GM21576 (cell line): ENCODE data around the gene HLA-DOA.

Experiments
- ATAC-seq: cut with Tn5 transposase; IDR thresholded peaks from one replicate; pipeline ENCODE4 v1.9.1; 2021; ENCODE audit warnings: mild to moderate bottlenecking, moderate library complexity; ENCODE audit not compliant: unreplicated experiment

Gene HLA-DOA

DNA sequence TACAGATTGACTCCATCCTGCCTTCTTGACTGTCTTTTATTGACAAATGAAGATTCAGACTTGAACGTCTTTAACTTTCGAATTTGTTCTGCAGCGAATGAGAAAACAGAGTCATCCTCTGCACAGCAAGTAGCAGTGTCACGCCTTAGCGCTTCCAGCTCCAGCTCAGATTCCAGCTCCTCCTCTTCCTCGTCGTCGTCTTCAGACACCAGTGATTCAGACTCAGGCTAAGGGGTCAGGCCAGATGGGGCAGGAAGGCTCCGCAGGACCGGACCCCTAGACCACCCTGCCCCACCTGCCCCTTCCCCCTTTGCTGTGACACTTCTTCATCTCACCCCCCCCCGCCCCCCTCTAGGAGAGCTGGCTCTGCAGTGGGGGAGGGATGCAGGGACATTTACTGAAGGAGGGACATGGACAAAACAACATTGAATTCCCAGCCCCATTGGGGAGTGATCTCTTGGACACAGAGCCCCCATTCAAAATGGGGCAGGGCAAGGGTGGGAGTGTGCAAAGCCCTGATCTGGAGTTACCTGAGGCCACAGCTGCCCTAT is 28.8 kb downstream of the HLA-DOA start:
- ATAC-seq: no peak

DNA sequence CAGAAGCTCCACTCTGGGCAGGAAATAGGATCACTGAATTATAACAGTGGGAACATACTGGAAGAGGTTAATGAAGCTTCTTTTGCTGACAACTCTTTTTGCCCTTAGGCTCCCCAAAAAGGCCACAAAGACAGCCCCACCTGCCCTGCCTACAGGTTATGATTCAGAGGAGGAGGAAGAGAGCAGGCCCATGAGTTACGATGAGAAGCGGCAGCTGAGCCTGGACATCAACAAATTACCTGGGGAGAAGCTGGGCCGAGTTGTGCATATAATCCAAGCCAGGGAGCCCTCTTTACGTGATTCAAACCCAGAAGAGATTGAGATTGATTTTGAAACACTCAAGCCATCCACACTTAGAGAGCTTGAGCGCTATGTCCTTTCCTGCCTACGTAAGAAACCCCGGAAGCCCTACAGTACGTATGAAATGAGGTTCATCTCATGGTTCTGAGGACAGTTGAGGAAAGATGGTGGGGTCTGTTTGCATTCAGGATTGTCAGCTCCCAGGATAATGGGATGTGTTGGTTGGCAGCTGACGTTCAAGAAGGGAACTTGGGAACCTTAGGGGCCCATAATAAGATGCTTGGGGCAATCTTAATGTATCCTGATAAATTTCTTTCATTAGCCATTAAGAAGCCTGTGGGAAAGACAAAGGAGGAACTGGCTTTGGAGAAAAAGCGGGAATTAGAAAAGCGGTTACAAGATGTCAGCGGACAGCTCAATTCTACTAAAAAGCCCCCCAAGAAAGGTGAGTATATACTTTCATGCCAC is 29.5 kb downstream of the HLA-DOA start:
- no peak for ATAC-seq

DNA sequence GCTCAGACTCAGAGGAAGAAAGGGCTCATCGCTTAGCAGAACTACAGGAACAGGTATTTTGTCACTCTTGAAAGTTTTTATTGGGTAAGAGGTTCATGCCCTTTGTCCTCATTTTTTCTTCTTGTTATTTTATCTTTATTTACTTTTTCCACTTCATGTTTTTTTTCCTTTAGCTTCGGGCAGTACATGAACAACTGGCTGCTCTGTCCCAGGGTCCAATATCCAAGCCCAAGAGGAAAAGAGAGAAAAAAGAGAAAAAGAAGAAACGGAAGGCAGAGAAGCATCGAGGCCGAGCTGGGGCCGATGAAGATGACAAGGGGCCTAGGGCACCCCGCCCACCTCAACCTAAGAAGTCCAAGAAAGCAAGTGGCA is 31.5 kb downstream of the HLA-DOA start:
- ATAC-seq: no peak

DNA sequence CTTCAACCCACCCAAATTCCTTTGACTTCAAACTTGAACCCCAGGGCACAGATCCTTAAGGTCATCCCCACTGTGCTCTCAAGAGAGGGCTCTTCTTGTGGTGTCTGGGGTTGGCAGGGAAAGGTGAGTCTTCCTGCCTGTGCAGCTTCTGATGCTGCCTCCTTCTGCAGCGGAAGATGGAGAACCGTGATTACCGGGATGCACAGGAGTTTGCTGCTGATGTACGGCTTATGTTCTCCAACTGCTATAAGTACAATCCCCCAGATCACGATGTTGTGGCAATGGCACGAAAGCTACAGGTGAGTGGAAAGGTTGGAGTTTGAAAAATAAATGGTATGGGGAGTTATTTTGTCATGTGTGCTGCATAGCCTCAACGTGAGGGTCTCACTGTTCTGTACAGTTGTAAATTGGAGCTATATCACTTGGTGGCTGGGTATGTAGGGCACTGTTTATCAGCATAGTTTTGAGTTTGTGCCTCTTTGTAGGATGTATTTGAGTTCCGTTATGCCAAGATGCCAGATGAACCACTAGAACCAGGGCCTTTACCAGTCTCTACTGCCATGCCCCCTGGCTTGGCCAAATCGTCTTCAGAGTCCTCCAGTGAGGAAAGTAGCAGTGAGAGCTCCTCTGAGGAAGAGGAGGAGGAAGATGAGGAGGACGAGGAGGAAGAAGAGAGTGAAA is 32.0 kb downstream of the HLA-DOA start:
- ATAC-seq: no peak

DNA sequence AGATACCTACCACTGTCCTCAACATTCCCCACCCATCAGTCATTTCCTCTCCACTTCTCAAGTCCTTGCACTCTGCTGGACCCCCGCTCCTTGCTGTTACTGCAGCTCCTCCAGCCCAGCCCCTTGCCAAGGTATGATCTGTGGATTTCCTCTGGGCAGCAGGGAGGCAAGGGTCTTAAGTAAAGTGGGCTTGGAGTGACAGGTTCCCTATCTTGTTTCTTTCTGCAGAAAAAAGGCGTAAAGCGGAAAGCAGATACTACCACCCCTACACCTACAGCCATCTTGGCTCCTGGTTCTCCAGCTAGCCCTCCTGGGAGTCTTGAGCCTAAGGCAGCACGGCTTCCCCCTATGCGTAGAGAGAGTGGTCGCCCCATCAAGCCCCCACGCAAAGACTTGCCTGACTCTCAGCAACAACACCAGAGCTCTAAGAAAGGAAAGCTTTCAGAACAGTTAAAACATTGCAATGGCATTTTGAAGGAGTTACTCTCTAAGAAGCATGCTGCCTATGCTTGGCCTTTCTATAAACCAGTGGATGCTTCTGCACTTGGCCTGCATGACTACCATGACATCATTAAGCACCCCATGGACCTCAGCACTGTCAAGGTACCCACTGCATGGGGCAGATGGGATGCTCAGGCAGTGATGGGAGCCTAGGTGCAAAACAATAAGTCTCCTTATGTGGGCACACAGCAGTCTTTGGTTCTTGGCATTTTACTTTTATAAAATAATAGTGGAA is 32.9 kb downstream of the HLA-DOA start:
- ATAC-seq: no peak

DNA sequence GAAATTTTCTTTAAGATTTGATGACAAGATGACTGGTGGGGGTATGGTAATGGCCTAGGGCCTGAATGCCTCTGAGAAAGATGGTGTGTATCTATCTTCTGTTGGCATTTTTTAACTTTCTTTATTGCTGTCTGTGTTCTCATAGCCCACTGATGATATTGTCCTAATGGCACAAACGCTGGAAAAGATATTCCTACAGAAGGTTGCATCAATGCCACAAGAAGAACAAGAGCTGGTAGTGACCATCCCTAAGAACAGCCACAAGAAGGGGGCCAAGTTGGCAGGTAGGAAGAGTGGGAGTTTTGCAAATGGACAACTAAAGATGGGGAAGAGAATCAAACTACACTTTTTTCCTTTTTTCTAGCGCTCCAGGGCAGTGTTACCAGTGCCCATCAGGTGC is 33.5 kb downstream of the HLA-DOA start:
- ATAC-seq: no peak

DNA sequence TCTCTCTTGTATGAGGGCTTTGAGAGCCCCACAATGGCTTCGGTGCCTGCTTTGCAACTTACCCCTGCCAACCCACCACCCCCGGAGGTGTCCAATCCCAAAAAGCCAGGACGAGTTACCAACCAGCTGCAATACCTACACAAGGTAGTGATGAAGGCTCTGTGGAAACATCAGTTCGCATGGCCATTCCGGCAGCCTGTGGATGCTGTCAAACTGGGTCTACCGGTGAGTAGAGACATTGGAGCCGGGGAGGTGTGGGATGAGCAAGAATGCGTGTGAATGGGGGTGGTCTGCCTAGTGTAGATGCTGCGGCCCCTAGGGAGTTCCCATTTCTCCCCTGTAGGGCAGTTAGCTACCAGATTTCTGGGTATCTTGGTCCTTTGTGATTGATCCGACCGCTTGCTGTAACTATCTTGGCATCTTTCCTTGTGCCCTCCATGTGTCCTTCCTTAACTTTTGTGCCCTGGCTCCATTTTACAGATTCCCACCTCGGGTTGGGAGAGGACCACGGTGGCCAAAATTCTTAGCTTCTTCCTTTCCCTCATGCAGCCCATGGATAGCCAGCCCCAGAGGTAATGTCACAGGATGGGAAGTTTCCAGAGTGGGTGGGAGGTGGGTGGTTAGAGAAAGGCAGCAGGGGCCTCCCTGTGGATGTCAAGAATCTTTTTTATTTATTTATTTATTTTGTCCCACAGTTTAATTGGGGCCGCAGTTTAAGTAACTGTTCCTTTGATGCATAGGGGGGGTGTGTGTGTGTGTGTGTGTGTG is 34.7 kb downstream of the HLA-DOA start:
- no peak for ATAC-seq

DNA sequence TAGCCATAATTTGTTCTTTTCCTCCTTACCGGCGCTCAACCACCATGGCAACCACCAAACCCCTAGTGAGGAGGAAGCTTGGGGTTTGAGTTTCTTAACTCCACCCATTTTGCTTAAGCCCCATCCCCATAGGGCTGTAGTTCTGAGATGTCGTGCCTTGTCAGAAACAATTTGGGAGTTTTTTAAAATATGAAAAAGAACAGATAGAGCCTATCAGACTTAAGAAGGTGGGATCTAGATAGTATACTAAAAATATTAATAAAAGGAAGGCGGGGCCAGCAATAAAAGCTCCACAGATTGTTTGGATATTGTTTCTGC is 35.4 kb downstream of the HLA-DOA start:
- no peak for ATAC-seq

DNA sequence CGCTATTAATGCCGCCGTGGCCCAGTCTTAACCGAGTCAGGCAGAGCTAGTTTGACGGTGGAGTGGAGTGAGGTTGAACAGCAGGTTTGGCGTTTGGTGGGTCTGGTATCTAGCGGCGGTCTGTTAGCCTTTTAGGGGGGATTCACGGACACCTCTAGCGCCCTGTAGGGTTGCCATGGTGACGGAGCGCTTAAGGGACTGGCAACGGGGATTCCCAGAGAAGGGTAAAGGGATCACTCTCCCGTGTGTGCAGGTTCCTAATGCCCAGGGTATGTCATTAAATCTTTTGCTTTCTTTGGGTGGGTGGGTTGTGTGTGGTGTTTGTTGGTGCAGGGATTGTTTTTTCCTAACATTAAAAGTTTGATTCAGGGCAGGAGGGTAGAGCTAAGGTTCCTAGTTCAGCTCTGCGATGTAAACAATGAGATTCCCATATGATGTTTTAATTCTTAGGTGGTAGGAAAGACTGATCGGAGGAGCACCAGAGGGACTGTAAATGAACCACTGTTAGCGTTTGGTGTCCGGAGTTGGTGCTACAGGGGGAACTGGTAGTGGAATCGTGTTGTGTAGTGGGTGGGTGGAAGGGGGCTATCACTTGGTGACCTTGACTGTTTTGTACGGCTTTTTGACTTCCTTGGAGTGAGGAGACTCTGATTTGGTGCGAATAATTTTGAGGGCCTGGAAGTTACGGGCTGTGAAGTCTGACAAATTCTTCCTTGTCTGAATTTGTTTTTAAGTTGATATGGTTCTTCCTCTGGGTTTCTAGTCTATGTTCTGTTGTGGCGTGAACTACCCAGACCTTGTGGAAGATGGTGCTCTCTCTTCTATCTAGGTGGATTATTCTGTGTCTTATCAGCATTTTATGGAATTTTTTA is 36.0 kb downstream of the HLA-DOA start:
- ATAC-seq: no peak

DNA sequence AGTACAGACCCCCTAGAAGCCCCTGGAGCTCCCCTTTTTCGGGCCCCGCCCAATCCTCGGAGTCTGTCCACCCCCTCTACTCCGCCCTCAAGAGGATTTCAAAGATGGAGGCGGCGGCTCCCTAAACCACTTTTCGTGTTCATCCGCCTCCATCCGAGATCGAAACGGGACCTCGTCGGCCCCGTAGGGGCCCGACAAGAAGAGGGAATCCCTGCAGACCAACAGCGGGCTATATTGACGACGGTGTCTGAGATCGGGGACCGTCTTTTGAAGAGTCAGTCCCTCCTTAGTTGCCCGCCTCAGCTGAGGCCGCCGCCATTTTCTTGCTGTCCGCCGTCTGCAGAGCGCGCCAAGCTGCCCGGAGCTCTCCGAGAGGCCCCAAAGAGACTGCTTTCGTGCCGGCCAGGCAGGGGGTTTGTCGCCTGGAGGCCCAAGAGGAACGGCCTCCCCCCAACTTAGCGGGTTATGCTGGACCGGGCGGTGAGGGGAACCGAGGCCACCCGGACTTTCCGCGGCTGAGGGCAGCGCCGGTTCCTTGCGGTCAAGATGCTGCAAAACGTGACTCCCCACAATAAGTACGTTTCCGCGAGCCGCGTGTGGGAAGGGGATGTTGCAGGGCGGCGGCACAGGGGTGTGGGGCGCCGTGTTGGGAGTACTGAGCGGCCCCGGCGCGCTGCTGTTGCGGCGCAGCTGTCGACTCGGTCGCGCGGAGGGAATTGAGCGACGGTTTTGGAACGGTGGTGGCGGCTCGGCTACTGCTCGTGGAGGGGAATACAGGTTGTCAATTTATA is 36.8 kb downstream of the HLA-DOA start:
- no peak for ATAC-seq

DNA sequence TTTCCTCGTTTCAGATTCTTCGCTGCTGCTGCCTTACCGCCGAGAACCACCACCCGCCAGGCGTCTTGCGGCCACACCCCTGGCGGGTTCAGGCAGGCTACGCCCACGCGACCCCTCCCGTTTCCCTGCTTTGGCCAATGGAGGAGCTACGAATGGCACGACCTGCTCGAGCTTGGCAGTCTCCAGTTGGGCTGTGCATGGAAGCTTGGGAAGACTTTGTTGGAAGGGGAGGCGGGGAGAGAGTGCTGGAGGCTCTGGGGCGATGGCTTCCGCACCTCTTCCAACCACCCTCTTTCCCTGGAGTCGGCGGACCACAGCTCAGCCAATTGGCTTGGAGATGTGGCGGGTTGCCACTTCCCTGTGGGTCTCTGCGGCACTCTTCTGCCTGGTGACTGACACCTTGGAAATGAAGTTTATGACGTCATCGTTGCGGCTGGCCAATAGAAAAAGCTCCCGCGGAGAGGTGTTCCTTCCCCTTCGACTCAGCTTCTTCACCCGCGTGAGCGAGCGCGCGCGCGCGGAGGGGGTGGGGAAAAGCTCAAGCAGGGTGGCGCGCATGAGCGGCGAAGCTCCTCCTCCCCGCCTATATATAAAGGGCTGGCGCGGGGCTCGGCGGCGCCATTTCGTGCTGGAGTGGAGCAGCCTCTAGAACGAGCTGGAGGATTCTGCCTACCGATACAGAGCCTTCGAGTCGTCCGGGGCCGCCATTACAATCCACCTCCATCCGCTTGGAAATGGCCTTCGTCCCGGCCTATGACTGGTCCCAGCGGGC is 37.6 kb downstream of the HLA-DOA start:
- peak; percentile 37 for ATAC-seq

DNA sequence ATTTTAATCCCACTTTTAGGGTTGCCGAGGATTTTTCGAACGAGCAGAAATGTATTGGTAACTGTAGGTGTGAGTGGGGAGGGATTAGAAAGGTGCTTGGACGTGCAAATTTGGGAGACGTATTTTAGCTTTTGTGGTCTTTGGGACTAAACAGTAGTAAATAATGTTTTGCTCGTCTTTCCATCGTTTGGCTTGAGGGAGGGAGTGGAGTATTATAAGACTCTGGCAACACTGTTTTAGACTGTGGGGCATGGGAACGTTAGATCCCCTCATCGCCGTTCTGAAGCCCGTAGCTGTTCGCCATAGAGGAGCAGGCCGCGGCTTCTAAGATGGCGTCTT is 38.2 kb downstream of the HLA-DOA start:
- no peak for ATAC-seq

DNA sequence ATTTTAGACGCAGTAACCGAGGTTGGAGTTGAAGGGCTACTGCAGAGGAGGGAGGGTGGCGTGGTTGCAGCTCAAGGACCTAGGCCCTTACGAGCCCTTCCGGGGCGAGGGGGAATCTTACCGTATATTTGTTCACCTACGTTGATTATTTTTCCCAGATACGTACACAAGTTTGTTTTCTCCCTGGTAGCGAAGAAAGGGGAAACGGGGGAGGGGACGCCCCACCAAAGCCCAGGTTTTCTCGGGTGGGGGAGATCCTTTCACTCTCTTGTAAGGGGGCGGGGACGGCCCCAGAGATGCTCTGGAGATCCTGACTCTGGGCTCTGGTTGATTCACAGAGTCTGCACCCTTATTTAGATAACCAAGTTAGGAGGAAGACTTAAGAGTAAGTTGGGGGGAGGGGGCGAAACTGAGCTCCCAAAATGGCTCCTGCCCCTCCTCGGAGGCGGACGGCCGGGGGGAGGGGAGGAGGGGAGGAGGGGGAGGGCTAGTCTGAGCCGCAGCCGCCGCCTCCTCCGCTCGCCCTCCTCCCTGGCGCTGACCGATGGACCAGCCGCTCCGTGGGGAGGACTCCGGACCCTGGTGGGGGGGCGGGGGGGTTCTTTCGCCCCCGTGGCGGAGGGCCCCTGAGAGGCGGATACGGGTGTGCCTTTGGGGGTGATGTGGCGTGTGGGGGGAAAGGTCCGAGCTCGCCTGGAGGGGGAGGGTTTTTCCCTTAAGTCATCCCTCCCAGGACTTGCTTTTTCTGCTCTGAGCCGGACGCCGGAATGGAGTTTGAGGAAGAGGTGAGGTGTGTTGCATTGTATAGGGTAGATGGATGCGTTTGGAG is 38.8 kb downstream of the HLA-DOA start:
- no peak for ATAC-seq

DNA sequence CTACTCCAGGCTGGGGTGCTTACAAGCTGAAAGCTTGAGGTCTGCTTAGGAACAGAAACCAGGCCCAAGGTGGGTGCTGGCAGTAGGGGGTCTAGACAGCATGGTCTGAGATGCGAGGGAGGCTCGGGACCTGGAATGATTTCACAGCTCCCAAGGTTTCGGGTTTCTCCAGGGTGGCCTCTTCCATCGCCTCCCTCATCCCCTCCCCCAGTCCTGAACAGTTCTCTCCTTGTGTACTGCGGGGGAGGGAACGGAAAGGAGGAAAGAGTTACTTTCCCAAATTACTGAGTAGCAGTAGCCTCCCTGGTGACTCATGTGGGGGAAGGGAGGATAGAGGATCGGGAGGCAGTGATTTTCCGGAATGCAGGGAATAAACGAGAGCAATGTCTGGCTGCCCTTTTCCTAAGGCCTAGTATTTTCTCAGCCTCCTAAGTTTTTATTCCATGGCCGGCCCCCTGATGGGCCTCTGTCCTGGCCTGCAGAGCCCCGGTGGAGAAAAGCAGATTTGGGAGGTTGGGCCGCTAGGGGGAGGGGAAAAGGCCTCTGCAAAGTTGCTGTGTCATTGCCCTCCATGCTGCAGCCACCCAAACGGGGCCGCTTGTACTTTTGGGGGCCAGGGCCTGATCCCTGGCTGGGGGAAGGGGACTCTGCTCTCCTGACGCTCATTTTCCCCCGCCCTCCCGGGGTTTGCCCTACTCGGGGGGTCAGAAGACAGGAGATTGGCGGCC is 39.5 kb downstream of the HLA-DOA start:
- ATAC-seq: no peak

DNA sequence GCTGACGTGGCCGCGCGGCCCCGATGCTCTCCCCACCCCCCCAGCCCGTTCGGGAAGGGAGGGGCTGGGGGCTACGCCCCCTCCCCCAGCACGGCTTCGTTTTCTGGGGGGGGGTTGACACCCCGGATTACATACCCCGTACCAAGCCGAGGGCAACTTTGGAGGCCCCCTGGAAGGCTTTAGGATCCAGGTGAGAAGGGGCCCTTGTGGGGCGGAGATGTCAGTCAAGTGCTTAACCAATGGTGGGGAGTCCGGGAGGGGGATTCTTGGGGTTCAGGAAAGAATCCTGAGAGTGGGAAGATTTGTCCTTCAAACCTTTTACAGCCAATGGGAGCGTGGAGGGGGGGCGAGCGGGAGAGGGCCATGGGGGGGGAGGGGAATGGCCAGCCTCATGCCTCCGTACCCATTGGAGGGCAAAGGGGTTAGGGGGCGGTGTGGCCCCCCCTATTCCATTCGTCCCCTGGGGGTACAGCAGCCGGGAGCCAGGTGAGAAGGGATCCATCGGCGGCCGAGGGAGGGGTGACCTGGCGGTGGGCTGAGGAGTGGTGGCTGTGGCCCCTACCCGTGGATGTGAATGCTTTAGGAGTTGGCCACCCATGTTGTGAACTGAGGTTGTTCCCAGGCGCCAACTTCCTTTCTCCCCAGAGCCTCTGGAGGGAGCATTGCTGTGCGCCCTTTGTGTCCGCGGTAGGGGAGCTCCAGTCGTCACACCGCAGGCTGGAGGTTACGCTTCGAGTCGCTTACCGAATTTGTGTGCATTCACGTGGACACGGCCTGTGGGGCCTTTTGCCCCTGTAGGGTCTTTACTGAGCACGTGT is 40.3 kb downstream of the HLA-DOA start:
- no peak for ATAC-seq

DNA sequence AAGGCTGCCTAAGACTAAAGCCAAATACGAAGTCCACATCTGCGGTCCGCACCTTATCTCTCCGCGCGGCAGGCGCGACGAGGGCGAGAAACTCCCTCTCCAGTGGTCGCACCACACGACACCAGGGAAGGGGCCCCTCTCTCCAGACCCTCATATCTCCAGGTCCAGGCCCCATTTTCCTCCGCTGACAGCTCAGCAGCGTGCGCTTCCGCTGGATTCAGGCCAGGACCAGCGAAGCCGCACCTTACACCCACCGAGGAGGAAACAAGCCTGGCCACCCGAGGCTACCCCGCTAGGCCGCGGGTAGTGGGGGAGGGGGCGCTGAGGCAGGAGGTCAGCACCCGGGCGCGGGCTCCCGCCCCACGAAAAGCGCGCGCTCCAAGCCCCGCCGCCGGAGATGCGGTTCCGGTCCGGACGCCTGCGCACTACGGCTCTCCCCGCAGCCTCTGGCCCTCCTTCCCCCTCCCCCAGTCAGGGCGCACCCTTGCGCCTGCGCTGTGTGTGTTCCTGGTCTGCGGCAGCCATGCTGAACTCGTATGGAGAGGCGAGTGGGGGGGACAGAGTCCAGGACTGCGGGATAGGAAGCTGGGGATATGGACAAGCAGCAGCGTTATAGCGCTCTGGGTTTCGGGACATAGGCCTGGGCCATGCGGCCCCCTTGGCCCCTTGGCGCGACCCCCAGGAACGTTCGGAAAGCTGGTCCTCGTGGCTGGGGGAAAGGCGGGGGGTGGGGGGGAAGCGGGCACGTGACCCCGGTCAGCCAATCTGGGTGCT is 41.1 kb downstream of the HLA-DOA start, which contains the start of gene BRD2:
BRD2 (plus strand) TSS at position 502 of the 774 bp plus-strand sequence. CDS start 4,305 bp downstream, outside the sequence.
- peak; percentile 30 for ATAC-seq
